Parathyroid adenoma (tissue), 2 donors: ENCODE results near the gene LCMT1.

Experiments used
- H2AFZ ChIP-seq: fragments of 300-600 bp; sonication (generic); one replicate; pipeline ENCODE4 v1.7.0; 2017; ENCODE audit warnings: antibody characterized with exemption, mild to moderate bottlenecking
- H3K27ac ChIP-seq: fragments of 300-600 bp; sonication (generic); one replicate; pipeline ENCODE4 v1.7.0; 2017
- H3K27me3 ChIP-seq: fragments of 300-600 bp; sonication (generic); one replicate; pipeline ENCODE4 v1.7.0; 2017; ENCODE audit warnings: low read length; ENCODE audit not compliant: control insufficient read depth, insufficient read depth
- H3K36me3 ChIP-seq: fragments of 300-600 bp; sonication (generic); one replicate; pipeline ENCODE4 v1.7.0; 2017; ENCODE audit warnings: low read length; ENCODE audit not compliant: control insufficient read depth, insufficient read depth
- H3K4me1 ChIP-seq: fragments of 300-600 bp; sonication (generic); one replicate; pipeline ENCODE4 v1.7.0; 2017; ENCODE audit warnings: control low read depth
- H3K4me2 ChIP-seq: fragments of 300-600 bp; sonication (generic); one replicate; pipeline ENCODE4 v1.7.0; 2017; ENCODE audit warnings: low read length
- H3K4me3 ChIP-seq: fragments of 300-600 bp; sonication (generic); one replicate; pipeline ENCODE4 v1.7.0; 2017; ENCODE audit warnings: low read depth, low read length
- H3K79me2 ChIP-seq: fragments of 300-600 bp; sonication (generic); one replicate; pipeline ENCODE4 v1.7.0; 2017; ENCODE audit warnings: control low read depth
- H3K9ac ChIP-seq: fragments of 300-600 bp; sonication (generic); one replicate; pipeline ENCODE4 v1.7.0; 2017; ENCODE audit warnings: mild to moderate bottlenecking
- H3K9me3 ChIP-seq: fragments of 300-600 bp; sonication (generic); one replicate; pipeline ENCODE4 v1.7.0; 2017; ENCODE audit warnings: low read length; ENCODE audit not compliant: control insufficient read depth
- CTCF ChIP-seq: fragments of 300-600 bp; sonication (generic); IDR thresholded peaks from one replicate; pipeline ENCODE4 v1.7.0; 2017; ENCODE audit warnings: antibody characterized with exemption, mild to moderate bottlenecking
- donor health status: primary hyperparathyroidism.

LCMT1 gene

GRCh38 chr16:25222959-25223358 lies 111.4 kb downstream of the LCMT1 start:
- Histone ChIP-seq H3K4me2 (no peak overlapping the region), H3K27ac (no peak overlapping the region), H3K79me2 (no peaks in the 10 kb centered on the region), H3K4me1 (no peaks in the 10 kb centered on the region), H3K36me3 (no peaks in the 10 kb centered on the region), H3K4me3 (no peak overlapping the region), H3K9ac (no peak overlapping the region), H3K9me3 (no peaks in the 10 kb centered on the region), H2AFZ (no peak overlapping the region), H3K27me3 (no peaks in the 10 kb centered on the region)
- TF ChIP-seq CTCF: no peak

- H3K27me3 ChIP-seq: no peaks in the 10 kb centered on the region
- no peak overlapping the region for H3K27ac ChIP-seq
- H3K4me2 ChIP-seq: no peak overlapping the region
- TF ChIP-seq CTCF: no peak
- no peaks in the 10 kb centered on the region for H3K9me3 ChIP-seq
- no peaks in the 10 kb centered on the region for H3K79me2 ChIP-seq
- no peaks in the 10 kb centered on the region for H3K36me3 ChIP-seq
- no peak overlapping the region for H3K4me3 ChIP-seq
- H3K4me1 ChIP-seq: no peaks in the 10 kb centered on the region
- no peak overlapping the region for H3K9ac ChIP-seq
- no peak overlapping the region for H2AFZ ChIP-seq
Observed at GRCh38 chr16:25223964-25224363, 112.4 kb downstream of the LCMT1 start.

- no peak overlapping the region for H3K27ac ChIP-seq
- no peaks in the 10 kb centered on the region for H3K79me2 ChIP-seq
- H3K36me3 ChIP-seq: no peaks in the 10 kb centered on the region
- no peaks in the 10 kb centered on the region for H3K9me3 ChIP-seq
- no peaks in the 10 kb centered on the region for H3K4me1 ChIP-seq
- no peak overlapping the region for H3K9ac ChIP-seq
- peak overlapping the region; percentile 31 for H2AFZ ChIP-seq
- no peaks in the 10 kb centered on the region for H3K27me3 ChIP-seq
- no peak for TF ChIP-seq CTCF
- H3K4me2 ChIP-seq: no peak overlapping the region
- H3K4me3 ChIP-seq: no peak overlapping the region
Observed at GRCh38 chr16:25224731-25225319, 113.3 kb downstream of the LCMT1 start.
